ENCODE data around the gene ZNF525.

GRCh38 chr19:53389571-53389970 is 24.1 kb downstream of the ZNF525 start:
- TF ChIP-seq CTCF (IDR thresholded peaks at IDR 0.05; ENCODE audit: low read depth, low read length, poor library complexity, severe bottlenecking) (no peak), EZH2phosphoT487 (IDR thresholded peaks at IDR 0.05; ENCODE audit: borderline replicate concordance, low read length) (no peak)

All from DOHH2 (cell line).